SK-N-SH (cell line): ENCODE data around the gene KIF18B.

Experiments
- EP300 ChIP-seq, 2 experiments: IDR thresholded peaks; 2 replicates each; pipeline versions ENCODE4 v1.4.0 to v1.6.1; 2012; ENCODE audit warnings: borderline replicate concordance in 1 of 2, low read depth in 1 of 2, low read length in 1 of 2
- EZH2phosphoT487 ChIP-seq: fragments of 200-600 bp; sonication (generic); IDR thresholded peaks from 2 replicates; pipeline ENCODE4 v1.6.1; 2017; ENCODE audit warnings: low read depth, mixed run types, mild to moderate bottlenecking, antibody characterized with exemption, moderate library complexity, borderline replicate concordance
- POLR2AphosphoS5 ChIP-seq: IDR thresholded peaks from 2 replicates; pipeline ENCODE4 v1.6.1; 2012; ENCODE audit warnings: low read depth, low read length
- RAD21 ChIP-seq: IDR thresholded peaks from 2 replicates; pipeline ENCODE4 v1.6.1; 2012; ENCODE audit warnings: mild to moderate bottlenecking, low read length
- RCOR1 ChIP-seq: fragments of 150-350 bp; IDR thresholded peaks from 2 replicates; pipeline ENCODE4 v1.6.1; 2017; ENCODE audit warnings: antibody characterized with exemption, low read length
- SIN3A ChIP-seq: IDR thresholded peaks from 2 replicates; pipeline ENCODE4 v1.6.1; 2012; ENCODE audit warnings: low read depth, mild to moderate bottlenecking, low read length, moderate library complexity, borderline replicate concordance
- TAF1 ChIP-seq: IDR thresholded peaks from 2 replicates; pipeline ENCODE4 v1.6.1; 2012; ENCODE audit warnings: low read depth, mild to moderate bottlenecking, low read length, moderate library complexity, borderline replicate concordance
- TCF12 ChIP-seq: IDR thresholded peaks from 2 replicates; pipeline ENCODE4 v1.4.0; 2012
- TF ChIP-seq, protein P1 (sequence below): fragments of 200-600 bp; sonication (generic); IDR thresholded peaks from 2 replicates; pipeline ENCODE4 v1.6.1; 2017; ENCODE audit warnings: antibody characterized with exemption, mild to moderate bottlenecking, moderate library complexity
- TF ChIP-seq, protein P2 (sequence below): IDR thresholded peaks from 2 replicates; pipeline ENCODE4 v1.6.1; 2012; ENCODE audit warnings: mild to moderate bottlenecking, low read depth, low read length, moderate library complexity

DNA sequence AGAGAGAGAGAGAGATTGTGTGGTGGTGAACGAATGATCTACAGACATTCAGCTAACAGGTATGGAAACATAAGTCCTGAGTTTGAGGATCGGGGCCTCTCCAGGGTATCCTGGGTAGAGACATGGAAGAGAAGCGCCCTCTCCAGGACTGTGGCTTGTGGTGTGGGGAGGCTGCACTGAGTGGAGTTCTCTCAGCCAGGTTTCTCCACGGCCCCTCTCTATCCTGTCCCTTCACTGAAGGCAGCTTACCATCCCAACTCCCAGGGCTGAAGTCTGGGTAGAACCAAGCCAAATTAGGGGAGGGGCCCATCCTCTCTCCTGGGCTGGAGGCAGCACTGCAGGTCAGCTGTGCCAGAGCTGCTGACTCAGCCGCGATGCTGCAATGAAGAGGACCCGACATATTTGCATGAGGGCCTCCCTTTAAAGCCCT lies 14.4 kb upstream of the KIF18B start:
- TF ChIP-seq TAF1 = no peak
- TF ChIP-seq, protein P1, sequence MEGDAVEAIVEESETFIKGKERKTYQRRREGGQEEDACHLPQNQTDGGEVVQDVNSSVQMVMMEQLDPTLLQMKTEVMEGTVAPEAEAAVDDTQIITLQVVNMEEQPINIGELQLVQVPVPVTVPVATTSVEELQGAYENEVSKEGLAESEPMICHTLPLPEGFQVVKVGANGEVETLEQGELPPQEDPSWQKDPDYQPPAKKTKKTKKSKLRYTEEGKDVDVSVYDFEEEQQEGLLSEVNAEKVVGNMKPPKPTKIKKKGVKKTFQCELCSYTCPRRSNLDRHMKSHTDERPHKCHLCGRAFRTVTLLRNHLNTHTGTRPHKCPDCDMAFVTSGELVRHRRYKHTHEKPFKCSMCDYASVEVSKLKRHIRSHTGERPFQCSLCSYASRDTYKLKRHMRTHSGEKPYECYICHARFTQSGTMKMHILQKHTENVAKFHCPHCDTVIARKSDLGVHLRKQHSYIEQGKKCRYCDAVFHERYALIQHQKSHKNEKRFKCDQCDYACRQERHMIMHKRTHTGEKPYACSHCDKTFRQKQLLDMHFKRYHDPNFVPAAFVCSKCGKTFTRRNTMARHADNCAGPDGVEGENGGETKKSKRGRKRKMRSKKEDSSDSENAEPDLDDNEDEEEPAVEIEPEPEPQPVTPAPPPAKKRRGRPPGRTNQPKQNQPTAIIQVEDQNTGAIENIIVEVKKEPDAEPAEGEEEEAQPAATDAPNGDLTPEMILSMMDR = peak; percentile 23; the same call in 1 of the 2 replicates
- TF ChIP-seq SIN3A = no peak
- TF ChIP-seq POLR2AphosphoS5 = no peak
- no peak for TF ChIP-seq EZH2phosphoT487
- TF ChIP-seq RCOR1 = no peak
- TF ChIP-seq, protein P2, sequence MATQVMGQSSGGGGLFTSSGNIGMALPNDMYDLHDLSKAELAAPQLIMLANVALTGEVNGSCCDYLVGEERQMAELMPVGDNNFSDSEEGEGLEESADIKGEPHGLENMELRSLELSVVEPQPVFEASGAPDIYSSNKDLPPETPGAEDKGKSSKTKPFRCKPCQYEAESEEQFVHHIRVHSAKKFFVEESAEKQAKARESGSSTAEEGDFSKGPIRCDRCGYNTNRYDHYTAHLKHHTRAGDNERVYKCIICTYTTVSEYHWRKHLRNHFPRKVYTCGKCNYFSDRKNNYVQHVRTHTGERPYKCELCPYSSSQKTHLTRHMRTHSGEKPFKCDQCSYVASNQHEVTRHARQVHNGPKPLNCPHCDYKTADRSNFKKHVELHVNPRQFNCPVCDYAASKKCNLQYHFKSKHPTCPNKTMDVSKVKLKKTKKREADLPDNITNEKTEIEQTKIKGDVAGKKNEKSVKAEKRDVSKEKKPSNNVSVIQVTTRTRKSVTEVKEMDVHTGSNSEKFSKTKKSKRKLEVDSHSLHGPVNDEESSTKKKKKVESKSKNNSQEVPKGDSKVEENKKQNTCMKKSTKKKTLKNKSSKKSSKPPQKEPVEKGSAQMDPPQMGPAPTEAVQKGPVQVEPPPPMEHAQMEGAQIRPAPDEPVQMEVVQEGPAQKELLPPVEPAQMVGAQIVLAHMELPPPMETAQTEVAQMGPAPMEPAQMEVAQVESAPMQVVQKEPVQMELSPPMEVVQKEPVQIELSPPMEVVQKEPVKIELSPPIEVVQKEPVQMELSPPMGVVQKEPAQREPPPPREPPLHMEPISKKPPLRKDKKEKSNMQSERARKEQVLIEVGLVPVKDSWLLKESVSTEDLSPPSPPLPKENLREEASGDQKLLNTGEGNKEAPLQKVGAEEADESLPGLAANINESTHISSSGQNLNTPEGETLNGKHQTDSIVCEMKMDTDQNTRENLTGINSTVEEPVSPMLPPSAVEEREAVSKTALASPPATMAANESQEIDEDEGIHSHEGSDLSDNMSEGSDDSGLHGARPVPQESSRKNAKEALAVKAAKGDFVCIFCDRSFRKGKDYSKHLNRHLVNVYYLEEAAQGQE = no peak
- TF ChIP-seq EP300 (IDR thresholded peaks at IDR 0.05; ENCODE audit: borderline replicate concordance in 1 of 2, low read depth in 1 of 2, low read length in 1 of 2) = no peak
- TF ChIP-seq RAD21 = peak; percentile 54
- TF ChIP-seq TCF12 = no peak
